ENCODE data around the gene PRKN.

DNA sequence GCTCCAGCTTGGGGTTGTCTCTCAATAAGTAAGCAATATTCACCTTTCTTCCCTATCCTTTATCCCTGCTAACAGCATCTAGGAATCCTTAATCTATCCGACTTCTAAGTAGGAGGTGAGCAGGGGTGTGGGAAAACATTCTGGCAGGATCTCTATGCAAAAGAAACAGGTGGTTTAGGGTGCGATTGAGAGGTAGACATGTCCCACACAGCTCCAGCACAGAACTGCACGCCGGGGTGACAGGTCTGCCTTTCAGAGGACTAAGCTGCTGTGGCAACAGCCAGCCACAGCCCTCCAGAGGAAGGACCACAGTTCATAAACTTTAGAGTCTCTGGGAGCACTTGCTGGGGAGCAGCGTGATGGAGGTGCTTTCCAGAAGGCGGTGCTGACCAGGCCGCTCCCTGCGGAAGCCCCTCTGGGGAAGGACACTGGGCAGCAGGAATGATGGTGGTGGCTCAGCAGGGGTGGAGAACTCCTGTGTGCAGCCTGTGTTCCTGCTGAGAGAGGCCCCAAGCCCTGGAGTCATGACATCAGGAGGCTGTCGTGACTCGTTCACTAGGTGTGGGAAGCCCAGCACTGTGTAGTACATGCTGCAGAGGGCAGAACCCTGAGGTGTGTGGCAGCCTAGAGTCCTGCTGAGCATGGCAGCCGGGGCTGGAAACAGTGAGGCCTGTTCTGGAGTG, 509.6 kb downstream of the PRKN start:
- TF ChIP-seq GATA2 (IDR thresholded peaks at IDR 0.05; ENCODE audit: low read depth, low read length) (no peak), GATA3 (IDR thresholded peaks at IDR 0.05; ENCODE audit: low read depth, low read length) (no peak)
